GM10847 (cell line): ENCODE results near the gene DDX1.

Experiments
- POLR2A ChIP-seq: IDR thresholded peaks from 2 replicates; pipeline ENCODE4 v1.6.1; 2011; ENCODE audit not compliant: insufficient read length; ENCODE audit errors: extremely low read depth

Gene DDX1

GRCh38 chr2:15649561-15650255, 58.0 kb downstream of the DDX1 start:
- TF ChIP-seq POLR2A: no peak

GRCh38 chr2:15650616-15651366, 59.1 kb downstream of the DDX1 start:
- TF ChIP-seq POLR2A: no peak

- no peak for TF ChIP-seq POLR2A
Observed at GRCh38 chr2:15651367-15651727, 59.7 kb downstream of the DDX1 start.

- TF ChIP-seq POLR2A: no peak
Observed at GRCh38 chr2:15652252-15652651, 60.6 kb downstream of the DDX1 start.

- TF ChIP-seq POLR2A: no peak
Observed at GRCh38 chr2:15652801-15653200, 61.1 kb downstream of the DDX1 start.

- no peak for TF ChIP-seq POLR2A
Observed at GRCh38 chr2:15653806-15654726, 62.4 kb downstream of the DDX1 start.

- no peak for TF ChIP-seq POLR2A
Observed at GRCh38 chr2:15654727-15655073, 63.0 kb downstream of the DDX1 start.

- no peak for TF ChIP-seq POLR2A
Observed at GRCh38 chr2:15655123-15655887, 63.6 kb downstream of the DDX1 start.

- no peak for TF ChIP-seq POLR2A
Observed at GRCh38 chr2:15656090-15656489, 64.4 kb downstream of the DDX1 start.

GRCh38 chr2:15657759-15658158, 66.1 kb downstream of the DDX1 start:
- TF ChIP-seq POLR2A: no peak

GRCh38 chr2:15658911-15659310, 67.2 kb downstream of the DDX1 start:
- no peak for TF ChIP-seq POLR2A

- no peak for TF ChIP-seq POLR2A
Observed at GRCh38 chr2:15660491-15661294, 69.0 kb downstream of the DDX1 start.

- TF ChIP-seq POLR2A: no peak
Observed at GRCh38 chr2:15661295-15661569, 69.6 kb downstream of the DDX1 start.

GRCh38 chr2:15662026-15662425, 70.4 kb downstream of the DDX1 start:
- no peak for TF ChIP-seq POLR2A
